Glomerular endothelial cell (primary cell): ENCODE measurements around the gene TARP.

Experiments used
- DNase-seq: peaks from one replicate; pipeline ENCODE4 v3.0.0-alpha.2; 2011; ENCODE audit warnings: low read depth, low spot score; ENCODE audit errors: extremely low read depth

The TARP gene

GRCh38 chr7:38273286-38273995 is at the start of gene TARP:
Gene TARP, minus strand, starts transcription at chr7:38273636.
- DNase-seq: no peak

DNA sequence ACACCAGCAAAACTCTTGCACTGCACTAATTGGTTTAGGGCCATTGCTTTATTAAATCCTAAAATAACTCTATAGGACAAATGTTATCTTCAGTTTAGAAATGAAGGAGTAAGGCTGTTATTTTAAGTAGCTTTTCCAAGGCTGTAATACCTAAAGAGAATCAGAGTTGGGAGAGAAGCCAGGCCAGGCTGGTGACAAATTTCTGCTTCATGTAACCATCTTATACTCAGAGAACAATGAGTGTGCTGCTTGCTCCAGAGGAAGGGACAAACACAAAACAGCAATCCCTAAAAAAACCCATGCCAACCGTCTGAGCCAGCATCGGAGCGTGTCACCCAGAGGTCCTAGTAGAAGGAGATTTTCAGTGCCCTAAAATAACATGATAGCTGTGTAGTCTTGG is 49.7 kb upstream of the TARP start:
- DNase-seq: no peak

DNA sequence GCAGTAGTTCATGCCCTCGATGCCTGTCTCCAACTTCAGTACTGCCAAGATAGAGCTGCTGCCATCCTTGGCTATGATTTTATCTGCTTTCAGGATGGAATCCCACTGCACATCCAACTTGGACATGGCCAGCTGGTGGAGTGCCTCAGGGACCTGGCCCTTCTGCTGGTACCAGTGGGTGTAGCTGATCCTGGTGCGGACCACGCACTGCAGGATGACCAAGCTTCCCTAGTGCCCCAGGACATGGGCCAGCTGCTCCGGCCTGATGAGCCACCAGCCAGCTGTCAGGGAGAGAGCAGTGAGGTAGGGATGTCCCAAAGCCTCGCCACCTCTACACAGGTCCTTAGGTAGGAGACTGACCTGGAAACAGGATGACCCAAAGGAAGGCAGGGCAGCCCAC is 49.0 kb upstream of the TARP start:
- no peak for DNase-seq

GRCh38 chr7:38321967-38322366 is 48.5 kb upstream of the TARP start:
- no peak for DNase-seq

- no peak for DNase-seq
Measured at GRCh38 chr7:38321515-38321944, 48.1 kb upstream of the TARP start.

DNA sequence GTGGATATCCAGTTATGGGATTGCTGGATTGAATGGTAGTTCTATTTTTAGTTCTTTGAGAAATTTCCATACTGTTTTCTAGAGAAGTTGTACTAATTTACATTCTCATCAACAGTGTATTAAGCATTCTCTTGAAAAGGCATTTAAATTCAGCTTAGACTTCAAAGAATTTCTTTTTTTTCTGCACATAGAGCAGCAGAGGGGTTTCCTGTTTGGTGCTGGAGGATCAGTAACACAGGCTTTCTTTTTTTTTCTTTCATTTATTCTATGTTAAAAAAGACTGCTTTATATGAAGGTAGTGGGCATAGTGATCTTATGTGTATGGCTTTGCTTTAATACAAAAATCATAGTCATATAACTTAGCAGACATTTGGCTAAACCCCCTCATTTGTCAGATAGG is 47.6 kb upstream of the TARP start:
- no peak for DNase-seq

DNA sequence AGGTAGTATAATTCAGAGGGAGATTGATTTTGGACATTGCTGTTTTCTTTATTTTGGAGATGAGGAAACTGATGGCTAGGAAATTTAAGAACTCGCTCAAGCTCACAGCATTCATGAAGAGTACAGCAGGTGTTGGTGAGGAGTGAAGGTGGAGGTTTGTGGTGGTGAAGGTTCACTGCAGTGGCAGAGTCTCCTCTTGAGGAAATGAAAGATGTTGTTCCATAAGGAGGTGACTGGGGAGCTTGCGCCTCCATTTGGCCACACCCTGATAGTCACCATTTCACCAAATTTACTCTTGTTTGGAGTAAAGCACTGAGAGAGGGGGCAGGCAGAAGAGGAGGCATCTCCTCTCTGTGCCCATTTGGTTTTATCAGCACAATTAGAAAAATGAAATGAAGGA is 46.4 kb upstream of the TARP start:
- DNase-seq: no peak

- peak; percentile 60 for DNase-seq
Measured at GRCh38 chr7:38318803-38319416, 45.5 kb upstream of the TARP start.

DNA sequence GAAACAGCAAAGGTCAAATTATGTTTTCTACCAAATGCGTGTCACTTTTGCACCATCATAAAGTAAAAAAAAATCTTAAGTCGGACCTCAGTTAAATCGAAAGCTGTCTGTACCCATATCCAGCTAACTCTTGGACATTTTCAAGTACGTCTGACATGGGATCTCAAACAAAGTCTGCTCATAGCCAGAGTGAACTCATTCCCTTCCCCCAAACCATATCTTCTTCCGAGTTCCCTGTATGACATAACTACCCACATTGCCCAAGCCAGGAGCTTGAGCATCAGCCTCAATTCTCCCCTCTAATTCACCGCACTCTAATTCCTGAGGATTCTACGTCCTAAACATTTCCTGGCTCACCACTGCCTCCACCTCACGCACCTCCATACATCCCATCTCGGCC is 44.8 kb upstream of the TARP start:
- no peak for DNase-seq

- no peak for DNase-seq
Measured at GRCh38 chr7:38317515-38317914, 44.1 kb upstream of the TARP start.

DNA sequence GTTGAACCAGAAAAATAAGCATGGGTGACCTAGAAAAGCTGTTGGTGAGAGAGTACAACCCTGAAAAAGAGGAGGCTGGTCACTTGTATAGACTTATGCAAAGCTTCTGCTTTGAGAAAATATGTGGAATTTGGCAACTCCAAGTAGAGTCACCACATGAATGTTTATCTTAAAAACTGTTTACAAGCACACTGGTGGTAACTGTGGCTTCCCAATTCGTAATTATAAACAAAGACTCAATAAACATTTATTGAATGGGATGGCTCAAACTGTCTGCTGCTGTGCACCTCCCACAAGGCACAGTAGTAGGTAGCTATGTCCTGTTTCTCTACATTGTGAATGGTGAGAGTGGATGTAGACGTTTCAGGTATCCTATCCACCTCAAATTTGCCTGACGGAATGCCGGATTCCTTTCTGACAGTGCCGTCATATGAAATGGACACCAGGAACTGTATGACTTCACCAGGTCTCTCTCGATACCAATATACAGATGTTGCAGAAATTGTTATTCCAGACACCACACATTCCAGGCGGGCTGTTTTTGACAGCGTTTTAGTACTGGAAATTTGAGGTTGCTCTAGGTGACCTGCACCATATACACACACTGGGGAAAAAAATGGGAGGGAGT is 43.4 kb upstream of the TARP start:
- DNase-seq: no peak

DNA sequence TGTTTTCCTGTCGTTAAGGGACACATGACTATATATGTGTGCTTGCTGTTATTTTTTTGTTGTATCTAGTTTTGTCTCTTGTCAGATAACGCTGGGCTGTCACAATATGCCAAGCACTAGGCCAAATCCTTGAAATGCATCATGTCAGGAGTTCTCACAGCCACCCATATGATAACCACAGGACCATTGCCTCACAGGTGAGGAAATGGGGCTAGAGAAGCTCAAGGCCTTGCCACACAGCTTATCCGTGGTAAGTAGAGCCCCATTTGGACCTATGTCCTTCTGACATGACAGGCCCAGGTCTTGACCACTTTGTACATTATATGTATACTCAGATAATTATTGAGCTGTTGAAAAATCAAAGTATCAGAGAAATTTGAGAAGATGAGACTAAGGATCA is 42.0 kb upstream of the TARP start:
- DNase-seq: no peak

- no peak for DNase-seq
Measured at GRCh38 chr7:38312821-38313220, 39.4 kb upstream of the TARP start.

DNA sequence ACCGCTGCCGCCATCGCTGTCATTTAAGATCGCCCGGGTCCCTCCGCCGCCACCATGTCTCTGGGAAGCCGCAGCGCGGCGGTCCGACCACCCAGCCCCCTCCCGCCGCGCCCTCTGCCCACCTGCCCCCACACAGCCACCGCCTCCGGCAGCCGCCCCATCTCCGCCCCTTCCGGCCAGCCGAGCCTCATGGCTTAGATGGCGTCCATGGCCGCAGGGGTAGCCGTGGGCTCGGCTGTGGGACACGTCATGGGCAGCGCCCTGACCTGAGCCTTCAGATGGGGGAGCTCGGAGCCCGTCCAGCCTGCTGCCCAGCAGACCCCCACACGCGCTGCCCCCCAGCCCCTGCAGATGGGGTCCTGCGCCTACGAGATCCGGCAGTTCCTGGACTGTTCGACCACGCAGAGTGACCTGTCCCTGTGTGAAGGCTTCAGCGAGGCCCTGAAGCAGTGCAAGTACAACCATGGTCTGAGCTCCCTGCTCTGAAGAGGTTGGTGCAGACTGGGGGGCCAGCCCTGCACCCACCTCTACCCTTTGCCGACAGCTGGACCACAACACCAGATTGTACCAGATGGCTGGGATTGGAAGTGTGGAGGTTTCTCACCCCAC is 38.0 kb upstream of the TARP start:
- DNase-seq: no peak

DNA sequence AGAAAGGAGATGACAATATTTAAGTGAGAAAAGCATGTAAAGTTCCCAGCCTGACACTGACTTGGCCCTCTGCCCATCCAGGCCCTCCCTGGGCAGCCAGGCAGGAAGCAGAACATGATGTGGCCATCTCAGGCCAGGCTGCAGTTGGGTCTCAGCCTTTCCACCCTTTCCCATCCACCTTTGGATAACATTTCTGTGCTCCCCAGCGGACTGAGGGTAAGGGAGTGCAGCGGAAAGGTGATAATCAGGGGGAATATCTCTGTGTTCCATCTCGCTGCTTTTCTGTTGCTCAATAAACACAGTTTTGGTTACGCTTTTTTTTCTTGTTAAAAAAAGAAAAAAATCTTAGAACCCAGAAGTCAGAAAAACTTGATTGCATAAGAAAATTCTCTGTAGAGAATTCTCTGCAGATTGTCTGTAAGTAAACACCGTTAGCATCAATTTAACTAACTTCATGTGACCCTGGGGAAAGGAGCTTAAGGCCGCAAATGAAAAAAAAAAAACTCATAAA is 37.2 kb upstream of the TARP start:
- DNase-seq: no peak

DNA sequence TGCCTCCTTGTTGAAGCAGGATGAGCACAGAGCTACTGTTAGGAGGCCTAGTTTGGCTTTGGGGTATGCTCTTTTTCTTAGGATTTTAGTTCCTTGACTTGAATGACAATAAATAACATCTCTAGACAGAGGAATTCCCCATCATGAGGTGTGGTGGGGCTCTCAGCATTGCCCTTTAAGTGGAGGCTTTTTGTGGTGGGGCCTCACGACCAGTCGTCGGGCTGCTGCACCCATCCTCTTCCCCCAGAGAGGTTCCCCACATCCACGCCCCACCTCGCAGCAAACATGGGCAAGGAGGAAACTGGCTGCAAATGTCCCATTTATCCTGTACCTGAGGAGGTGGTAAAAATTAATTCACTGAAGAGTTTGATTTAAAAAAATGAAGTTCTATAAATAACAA is 36.1 kb upstream of the TARP start:
- no peak for DNase-seq

GRCh38 chr7:38308140-38308539 is 34.7 kb upstream of the TARP start:
- DNase-seq: no peak

- DNase-seq: no peak
Measured at GRCh38 chr7:38307640-38308039, 34.2 kb upstream of the TARP start.

GRCh38 chr7:38306914-38307313 is 33.5 kb upstream of the TARP start:
- DNase-seq: no peak

DNA sequence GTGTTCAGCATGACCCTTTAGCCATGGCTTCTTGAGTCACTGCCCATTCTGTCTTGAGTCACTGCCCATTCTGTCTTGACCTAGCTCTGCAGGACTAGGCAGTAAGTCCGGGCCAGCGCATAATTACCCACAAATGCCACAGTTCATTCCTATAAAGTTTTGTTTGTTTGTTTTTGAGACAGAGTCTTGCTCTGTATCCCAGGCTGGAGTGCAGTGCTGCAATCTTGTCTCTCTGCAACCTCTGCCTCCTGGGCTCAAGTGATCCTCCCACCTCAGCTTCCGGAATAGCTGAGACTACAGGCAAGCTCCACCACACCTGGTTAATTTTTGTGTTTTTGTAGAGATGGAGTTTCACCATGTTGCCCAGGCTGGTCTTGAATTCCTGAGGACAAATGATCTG is 32.7 kb upstream of the TARP start:
- no peak for DNase-seq

DNA sequence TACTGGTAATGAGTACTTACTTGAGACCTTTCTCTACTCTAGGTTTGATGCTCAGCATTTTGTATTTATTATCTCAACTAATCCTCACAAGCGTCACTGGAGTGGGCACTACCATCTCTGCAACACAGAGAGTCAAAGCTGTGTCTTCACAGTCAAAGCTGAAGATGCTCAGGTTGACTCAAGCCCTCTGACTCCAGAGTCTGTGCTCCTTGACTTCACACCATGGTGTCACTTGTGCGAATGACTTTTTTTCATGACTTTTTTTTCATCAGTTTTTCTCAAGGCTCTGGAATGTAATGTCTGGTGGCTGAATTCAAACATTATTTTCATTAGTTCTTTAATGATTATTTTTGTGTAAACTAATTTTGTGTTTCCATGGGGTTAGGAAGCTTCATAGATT is 30.4 kb upstream of the TARP start:
- no peak for DNase-seq

- DNase-seq: no peak
Measured at GRCh38 chr7:38300175-38300574, 26.7 kb upstream of the TARP start.
